Measurements from ENCODE around the gene C10orf90.

Gene C10orf90

DNA sequence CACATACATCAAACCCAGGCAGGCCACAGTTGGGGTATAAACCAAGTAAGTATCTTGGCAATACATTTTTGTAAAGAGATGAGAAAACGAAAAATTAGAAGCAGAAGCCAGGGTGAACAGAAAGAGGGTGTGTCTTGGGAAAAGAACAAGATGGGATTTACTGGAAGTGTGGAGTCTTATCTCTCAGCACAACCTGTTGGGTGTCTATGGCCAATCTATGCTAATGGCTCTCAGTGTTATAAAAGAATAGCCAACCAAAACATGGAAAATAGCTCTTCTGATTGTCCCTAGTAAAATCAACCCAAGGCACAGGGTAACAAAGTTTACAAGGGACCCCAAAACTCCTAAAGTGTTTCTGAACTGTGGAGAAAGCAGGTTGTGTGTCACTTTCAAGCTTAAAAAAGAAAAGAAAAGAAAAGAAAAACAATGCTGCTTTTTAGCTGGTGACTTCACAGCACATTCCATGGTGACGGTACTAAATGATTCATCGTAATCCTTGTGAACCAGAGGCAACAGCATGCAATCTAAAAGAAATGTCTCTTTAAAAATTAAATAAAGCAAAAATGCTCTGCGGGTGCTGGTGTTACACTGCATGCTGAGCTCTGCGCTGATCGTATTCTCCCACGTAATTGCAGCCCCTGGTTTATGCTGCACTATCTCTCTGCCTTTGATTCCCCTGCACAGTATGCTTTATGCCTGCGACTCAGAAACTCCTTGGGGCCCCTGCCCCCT, 100.8 kb downstream of the C10orf90 start (continued):
- no peak for TF ChIP-seq ZNF514 (tag by site-specific recombination; IDR thresholded peaks at IDR 0.05)
- TF ChIP-seq BCL11A (tag by site-specific recombination; IDR thresholded peaks at IDR 0.05; ENCODE audit: low read depth) = no peak
- TF ChIP-seq ZNF629 (tag by site-specific recombination; IDR thresholded peaks at IDR 0.05) = peak; percentile 60; the same call in 1 of the 2 replicates
- peak; percentile 92 for TF ChIP-seq SCRT2 (tag by site-specific recombination; IDR thresholded peaks at IDR 0.05)
- no peak for TF ChIP-seq ZNF501 (tag by site-specific recombination; IDR thresholded peaks at IDR 0.05)
- TF ChIP-seq ZNF211 (tag by site-specific recombination; IDR thresholded peaks at IDR 0.05; ENCODE audit: low read depth) = no peak
- no peak for TF ChIP-seq ZNF10 (tag by site-specific recombination; IDR thresholded peaks at IDR 0.05)
- no peak for TF ChIP-seq ZNF843 (tag by site-specific recombination; IDR thresholded peaks at IDR 0.05)
- TF ChIP-seq ELK4 (IDR thresholded peaks at IDR 0.05; ENCODE audit: borderline replicate concordance, low read depth, low read length) = no peak
- no peak for TF ChIP-seq ZNF558 (tag by site-specific recombination; IDR thresholded peaks at IDR 0.05)
- TF ChIP-seq TRIM28 (IDR thresholded peaks at IDR 0.05; ENCODE audit: borderline replicate concordance, low read length) = no peak
- TF ChIP-seq, protein P1, sequence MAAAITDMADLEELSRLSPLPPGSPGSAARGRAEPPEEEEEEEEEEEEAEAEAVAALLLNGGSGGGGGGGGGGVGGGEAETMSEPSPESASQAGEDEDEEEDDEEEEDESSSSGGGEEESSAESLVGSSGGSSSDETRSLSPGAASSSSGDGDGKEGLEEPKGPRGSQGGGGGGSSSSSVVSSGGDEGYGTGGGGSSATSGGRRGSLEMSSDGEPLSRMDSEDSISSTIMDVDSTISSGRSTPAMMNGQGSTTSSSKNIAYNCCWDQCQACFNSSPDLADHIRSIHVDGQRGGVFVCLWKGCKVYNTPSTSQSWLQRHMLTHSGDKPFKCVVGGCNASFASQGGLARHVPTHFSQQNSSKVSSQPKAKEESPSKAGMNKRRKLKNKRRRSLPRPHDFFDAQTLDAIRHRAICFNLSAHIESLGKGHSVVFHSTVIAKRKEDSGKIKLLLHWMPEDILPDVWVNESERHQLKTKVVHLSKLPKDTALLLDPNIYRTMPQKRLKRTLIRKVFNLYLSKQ (tag by site-specific recombination; IDR thresholded peaks at IDR 0.05; ENCODE audit: borderline replicate concordance) = no peak
- no peak for TF ChIP-seq ZNF239 (tag by site-specific recombination; IDR thresholded peaks at IDR 0.05)
- no peak for TF ChIP-seq ZNF624 (tag by site-specific recombination; IDR thresholded peaks at IDR 0.05)
- TF ChIP-seq HOXA7 (CRISPR knock-in tag; IDR thresholded peaks at IDR 0.05; ENCODE audit: borderline replicate concordance) = no peak
- no peak for TF ChIP-seq ZNF155 (tag by site-specific recombination; IDR thresholded peaks at IDR 0.05)
- TF ChIP-seq, protein P2, sequence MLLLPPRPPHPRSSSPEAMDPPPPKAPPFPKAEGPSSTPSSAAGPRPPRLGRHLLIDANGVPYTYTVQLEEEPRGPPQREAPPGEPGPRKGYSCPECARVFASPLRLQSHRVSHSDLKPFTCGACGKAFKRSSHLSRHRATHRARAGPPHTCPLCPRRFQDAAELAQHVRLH (tag by site-specific recombination; IDR thresholded peaks at IDR 0.05) = no peak
- TF ChIP-seq ZNF354C (tag by site-specific recombination; IDR thresholded peaks at IDR 0.05; ENCODE audit: borderline replicate concordance, low read depth) = no peak
- no peak for TF ChIP-seq HOXC10 (CRISPR knock-in tag; IDR thresholded peaks at IDR 0.05)
- no peak for TF ChIP-seq ZNF510 (tag by site-specific recombination; IDR thresholded peaks at IDR 0.05; ENCODE audit: insufficient replicate concordance)
- TF ChIP-seq, protein P3, sequence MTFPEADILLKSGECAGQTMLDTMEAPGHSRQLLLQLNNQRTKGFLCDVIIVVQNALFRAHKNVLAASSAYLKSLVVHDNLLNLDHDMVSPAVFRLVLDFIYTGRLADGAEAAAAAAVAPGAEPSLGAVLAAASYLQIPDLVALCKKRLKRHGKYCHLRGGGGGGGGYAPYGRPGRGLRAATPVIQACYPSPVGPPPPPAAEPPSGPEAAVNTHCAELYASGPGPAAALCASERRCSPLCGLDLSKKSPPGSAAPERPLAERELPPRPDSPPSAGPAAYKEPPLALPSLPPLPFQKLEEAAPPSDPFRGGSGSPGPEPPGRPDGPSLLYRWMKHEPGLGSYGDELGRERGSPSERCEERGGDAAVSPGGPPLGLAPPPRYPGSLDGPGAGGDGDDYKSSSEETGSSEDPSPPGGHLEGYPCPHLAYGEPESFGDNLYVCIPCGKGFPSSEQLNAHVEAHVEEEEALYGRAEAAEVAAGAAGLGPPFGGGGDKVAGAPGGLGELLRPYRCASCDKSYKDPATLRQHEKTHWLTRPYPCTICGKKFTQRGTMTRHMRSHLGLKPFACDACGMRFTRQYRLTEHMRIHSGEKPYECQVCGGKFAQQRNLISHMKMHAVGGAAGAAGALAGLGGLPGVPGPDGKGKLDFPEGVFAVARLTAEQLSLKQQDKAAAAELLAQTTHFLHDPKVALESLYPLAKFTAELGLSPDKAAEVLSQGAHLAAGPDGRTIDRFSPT (tag by site-specific recombination; IDR thresholded peaks at IDR 0.05) = no peak
- no peak for TF ChIP-seq ZNF221 (tag by site-specific recombination; IDR thresholded peaks at IDR 0.05; ENCODE audit: borderline replicate concordance)
- TF ChIP-seq ZNF660 (tag by site-specific recombination; IDR thresholded peaks at IDR 0.05) = no peak
- no peak for TF ChIP-seq ZNF654 (tag by site-specific recombination; IDR thresholded peaks at IDR 0.05; ENCODE audit: low read depth)
- TF ChIP-seq ZNF768 (tag by site-specific recombination; IDR thresholded peaks at IDR 0.05) = no peak
- no peak for TF ChIP-seq ZNF16 (tag by site-specific recombination; IDR thresholded peaks at IDR 0.05; ENCODE audit: low read depth)
- TF ChIP-seq ZNF560 (tag by site-specific recombination; IDR thresholded peaks at IDR 0.05; ENCODE audit: borderline replicate concordance) = no peak
- TF ChIP-seq, protein P4, sequence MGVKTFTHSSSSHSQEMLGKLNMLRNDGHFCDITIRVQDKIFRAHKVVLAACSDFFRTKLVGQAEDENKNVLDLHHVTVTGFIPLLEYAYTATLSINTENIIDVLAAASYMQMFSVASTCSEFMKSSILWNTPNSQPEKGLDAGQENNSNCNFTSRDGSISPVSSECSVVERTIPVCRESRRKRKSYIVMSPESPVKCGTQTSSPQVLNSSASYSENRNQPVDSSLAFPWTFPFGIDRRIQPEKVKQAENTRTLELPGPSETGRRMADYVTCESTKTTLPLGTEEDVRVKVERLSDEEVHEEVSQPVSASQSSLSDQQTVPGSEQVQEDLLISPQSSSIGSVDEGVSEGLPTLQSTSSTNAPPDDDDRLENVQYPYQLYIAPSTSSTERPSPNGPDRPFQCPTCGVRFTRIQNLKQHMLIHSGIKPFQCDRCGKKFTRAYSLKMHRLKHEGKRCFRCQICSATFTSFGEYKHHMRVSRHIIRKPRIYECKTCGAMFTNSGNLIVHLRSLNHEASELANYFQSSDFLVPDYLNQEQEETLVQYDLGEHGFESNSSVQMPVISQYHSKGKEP (tag by site-specific recombination; IDR thresholded peaks at IDR 0.05) = peak; percentile 50; the same call in 1 of the 2 replicates
- TF ChIP-seq ZIC2 (tag by site-specific recombination; IDR thresholded peaks at IDR 0.05) = peak; percentile 76
- TF ChIP-seq GLI4 (tag by site-specific recombination; IDR thresholded peaks at IDR 0.05) = no peak
- TF ChIP-seq ZNF529 (tag by site-specific recombination; IDR thresholded peaks at IDR 0.05; ENCODE audit: insufficient replicate concordance) = no peak
- TF ChIP-seq ZNF658 (tag by site-specific recombination; IDR thresholded peaks at IDR 0.05) = no peak
- no peak for TF ChIP-seq ZNF341 (tag by site-specific recombination; IDR thresholded peaks at IDR 0.05; ENCODE audit: low read depth)
- TF ChIP-seq ZNF202 (tag by site-specific recombination; IDR thresholded peaks at IDR 0.05; ENCODE audit: borderline replicate concordance) = no peak

Measured in HEK293 (cell line).